GM12878 (cell line): ENCODE data around the gene ECT2L. TPM values are rescaled to one million over a fixed set of nuclear protein-coding genes. Genes with fewer than 3 reads are reported as not detected.

Experiments used
- ATAC-seq: fragments of 200-7000 bp; cut with Tn5 transposase; 3 replicates; pipeline ENCODE4 v1.9.1; 2020; ENCODE audit warnings: mild to moderate bottlenecking, moderate library complexity
- BruUV-seq: library from RNA; stranded (reverse); fragments of 400-500 nt; replicated peaks from 2 replicates; lab custom pipeline; 2021; lab: Mats Ljungman, UMichigan
- CTCF ChIA-PET: fragments of 300-600 bp; sonication (Branson Sonifier 250); formaldehyde crosslinking; extraction: SDS; loops from one replicate; lab custom pipeline; 2021; ENCODE audit warnings: inconsistent platforms; lab: Yijun Ruan, JAX
- POLR2A ChIA-PET: fragments of 350-600 bp; formaldehyde crosslinking; extraction: SDS; loops from one replicate; lab custom pipeline; 2021; ENCODE audit warnings: inconsistent platforms; lab: Charles Lee
- RAD21 ChIA-PET: fragments of 300-600 bp; sonication (Branson Sonifier 250); formaldehyde crosslinking; loops from one replicate; lab custom pipeline; 2023; ENCODE audit warnings: antibody characterized with exemption; ENCODE audit not compliant: unreplicated experiment; lab: Charles Lee
- SMC1A ChIA-PET: fragments of 300-600 bp; sonication (Branson Sonifier 250); formaldehyde crosslinking; loops from one replicate; lab custom pipeline; 2023; ENCODE audit not compliant: unreplicated experiment, uncharacterized antibody; lab: Charles Lee
- DNase-seq: peaks from one replicate; pipeline ENCODE4 v3.0.0-alpha.2; 2011; ENCODE audit warnings: low read depth, low spot score
- FAIRE-seq: peaks from 3 replicates; lab custom pipeline; 2011; peaks lifted over from hg19 to GRCh38; lab: Jason Lieb, UNC
- H2AFZ ChIP-seq: 2 replicates; pipeline ENCODE4 v1.6.0; 2011; ENCODE audit warnings: low read depth, low read length, control low read depth; ENCODE audit not compliant: control insufficient read depth
- H3K27ac ChIP-seq: 2 replicates; pipeline ENCODE4 v1.5.1; 2011; ENCODE audit warnings: control low read depth; ENCODE audit not compliant: control insufficient read depth, insufficient read depth
- H3K27me3 ChIP-seq, 2 experiments: replicated peaks in 1 of 2; 2 replicates each; pipeline versions ENCODE4 v1.6.0 to v1.6.1; 2011; ENCODE audit warnings: low read length in 1 of 2; ENCODE audit not compliant: control insufficient read depth in 2 of 2, insufficient read depth in 2 of 2
- H3K36me3 ChIP-seq, 2 experiments: 2 replicates each; pipeline ENCODE4 v1.5.1; 2011; ENCODE audit warnings: low read length in 1 of 2; ENCODE audit not compliant: control insufficient read depth in 2 of 2, insufficient read depth in 2 of 2
- H3K4me1 ChIP-seq: 2 replicates; pipeline ENCODE4 v1.6.1; 2011; ENCODE audit warnings: mild to moderate bottlenecking, low read length, moderate library complexity, mixed read lengths; ENCODE audit not compliant: control insufficient read depth, insufficient read depth
- H3K4me2 ChIP-seq: 2 replicates; pipeline ENCODE4 v1.6.0; 2011; ENCODE audit warnings: control low read depth; ENCODE audit not compliant: control insufficient read depth, insufficient read depth
- H3K4me3 ChIP-seq: fragments of 200-600 bp; sonication (generic); 2 replicates; pipeline ENCODE4 v1.5.1; 2016
- H3K79me2 ChIP-seq: 2 replicates; pipeline ENCODE4 v1.6.0; 2011; ENCODE audit warnings: low read length; ENCODE audit not compliant: control insufficient read depth, insufficient read depth
- H3K9ac ChIP-seq: 2 replicates; pipeline ENCODE4 v1.8.0; 2011; ENCODE audit warnings: low read length, control low read depth, mixed read lengths; ENCODE audit not compliant: control insufficient read depth, insufficient read depth
- H3K9me3 ChIP-seq: replicated peaks from 3 replicates; pipeline ENCODE4 v1.5.1; 2011; ENCODE audit warnings: mild to moderate bottlenecking, low read length; ENCODE audit not compliant: control insufficient read depth, insufficient read depth
- H4K20me1 ChIP-seq: 2 replicates; pipeline ENCODE4 v1.6.0; 2011; ENCODE audit not compliant: control insufficient read depth, insufficient read depth
- ASH2L ChIP-seq: fragments of 300-600, 200-600 bp; sonication (generic); IDR thresholded peaks from 2 replicates; pipeline ENCODE4 v1.6.1; 2017; ENCODE audit warnings: low read depth, mild to moderate bottlenecking, borderline replicate concordance
- MEF2A ChIP-seq: IDR thresholded peaks from 2 replicates; pipeline ENCODE4 v1.6.1; 2011; ENCODE audit warnings: low read depth, mild to moderate bottlenecking, low read length, moderate library complexity; ENCODE audit not compliant: insufficient read depth
- MTA3 ChIP-seq: IDR thresholded peaks from 2 replicates; pipeline ENCODE4 v1.6.1; 2012; ENCODE audit warnings: low read length, inconsistent platforms, borderline replicate concordance
- MYC ChIP-seq: IDR thresholded peaks from 2 replicates; pipeline ENCODE4 v1.6.1; 2011; ENCODE audit warnings: mild to moderate bottlenecking, low read length, moderate library complexity, inconsistent platforms; ENCODE audit not compliant: insufficient read depth, insufficient replicate concordance, insufficient read length, severe bottlenecking
- NFYA ChIP-seq: IDR thresholded peaks from 2 replicates; pipeline ENCODE4 v1.6.1; 2011; ENCODE audit warnings: low read depth, mild to moderate bottlenecking, low read length, improper control_type of control experiment, borderline replicate concordance
- SIN3A ChIP-seq: IDR thresholded peaks from 2 replicates; pipeline ENCODE4 v1.6.1; 2012; ENCODE audit warnings: low read depth, low read length, improper control_type of control experiment
- SMC3 ChIP-seq: IDR thresholded peaks from 2 replicates; pipeline ENCODE4 v1.6.1; 2011; ENCODE audit warnings: low read length, improper control_type of control experiment, borderline replicate concordance
- YY1 ChIP-seq: IDR thresholded peaks from 2 replicates; pipeline ENCODE4 v1.6.1; 2011; ENCODE audit warnings: low read depth, mild to moderate bottlenecking, low read length
- ZNF24 ChIP-seq: fragments of 450-650 bp; IDR thresholded peaks from 2 replicates; pipeline ENCODE4 v1.6.1; 2017; ENCODE audit warnings: antibody characterized with exemption, mild to moderate bottlenecking
- WGBS: methylation state at CpG from one replicate; pipeline ENCODE4 v1.1.6; 2016; ENCODE audit warnings: low lambda C conversion rate; ENCODE audit not compliant: insufficient replicate concordance, insufficient coverage; ENCODE audit errors: missing lambda C conversion rate; 5-methylcytosine and 5-hydroxymethylcytosine counted together
- in situ Hi-C: fragments of 300-500 bp; cut with MboI; formaldehyde crosslinking; loops from 9 replicates; pipeline ENCODE4 v1.14.3; 2018; ENCODE audit warnings: mixed read lengths
- intact Hi-C: fragments of 100-400 bp; cut with micrococcal nuclease; formaldehyde crosslinking; loops from one replicate; pipeline ENCODE4 v1.14.2; 2022; ENCODE audit not compliant: unreplicated experiment
- polyA plus RNA-seq, 11 experiments: library from polyadenylated mRNA; depleted of rRNA in 4 of 11; unstranded in 6 of 11; stranded (reverse) in 5 of 11; fragments of >200 nt; fragmentation: Nextera tagmentation in 4 of 11; fragmentation: Illumina TruSeq in 1 of 11; extraction: Ambion mirVana in 4 of 11; extraction: Trizol in 1 of 11; gene quantifications; 1 replicate in 1 of 11; 2 replicates in 10 of 11; pipeline versions ENCODE4 v1.2.1 to v1.2.3, GENCODE V29; 2011 to 2016; ENCODE audit warnings: inconsistent platforms in 2 of 11, missing spikeins in 2 of 11, low read depth in 1 of 11
- total RNA-seq, 4 experiments: library from RNA; depleted of rRNA in 3 of 4; stranded (reverse); fragments of >200 nt in 3 of 4; fragmentation: Illumina TruSeq in 1 of 4; extraction: Trizol in 1 of 4; gene quantifications; 2 replicates each; pipeline versions ENCODE4 v1.2.1 to v1.2.3, GENCODE V29; 2013 to 2021
- TF ChIP-seq, protein P1 (sequence below): fragments of 450-650 bp; IDR thresholded peaks from 2 replicates; pipeline ENCODE4 v1.6.1; 2017; ENCODE audit warnings: antibody characterized with exemption, mild to moderate bottlenecking, moderate library complexity
- TF ChIP-seq, protein P2 (sequence below): IDR thresholded peaks from 2 replicates; pipeline ENCODE4 v1.6.1; 2011; ENCODE audit warnings: borderline replicate concordance, low read depth, mild to moderate bottlenecking, moderate library complexity, mixed read lengths, low read length; ENCODE audit not compliant: insufficient read depth; ENCODE audit errors: extremely low read length
- TF ChIP-seq, protein P3 (sequence below): fragments of 450-650 bp; conservative IDR thresholded peaks from 2 replicates; pipeline ENCODE4 v1.6.1; 2017; ENCODE audit warnings: mild to moderate bottlenecking, moderate library complexity

The ECT2L gene
- total and polyA plus RNA-seq, 10 of the 15 experiments (the other 5 are each of a cell fraction or from before 2014, with no cell fraction given) = 0.05 to 0.09 TPM; not detected in 8

DNA sequence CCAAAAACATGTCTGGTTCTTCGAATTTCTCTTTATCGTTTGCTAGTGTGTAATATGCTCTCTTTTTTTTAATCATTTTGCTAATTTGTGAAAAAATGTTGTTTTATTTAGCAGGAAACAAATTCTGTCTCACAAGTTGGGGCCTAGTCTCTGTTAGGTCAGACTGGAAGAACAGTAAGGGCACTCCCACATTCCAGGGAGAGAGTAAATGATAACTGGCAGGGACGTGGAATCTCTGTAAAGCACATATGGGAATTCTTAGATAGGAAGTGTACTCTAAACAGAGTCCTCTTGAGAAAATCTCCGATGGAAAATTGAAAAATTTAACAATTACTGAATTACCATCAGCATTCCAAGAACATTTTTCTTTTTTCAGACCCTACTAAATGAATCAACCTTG, 38.8 kb upstream of the ECT2L start:
- WGBS = 64% methylated on average over 4 of the region's 4 CpGs
- H3K9me3 ChIP-seq = no peaks in the 10 kb centered on the region
- H3K36me3 ChIP-seq = no peaks in the 10 kb centered on the region
- RAD21 ChIA-PET = no interaction called here
- TF ChIP-seq ZNF24 (no peak), SIN3A (no peak), SMC3 (no peak), NFYA (no peak), MEF2A (no peak), ASH2L (no peak), MTA3 (no peak), MYC (no peak), YY1 (no peak)
- TF ChIP-seq, protein P1, sequence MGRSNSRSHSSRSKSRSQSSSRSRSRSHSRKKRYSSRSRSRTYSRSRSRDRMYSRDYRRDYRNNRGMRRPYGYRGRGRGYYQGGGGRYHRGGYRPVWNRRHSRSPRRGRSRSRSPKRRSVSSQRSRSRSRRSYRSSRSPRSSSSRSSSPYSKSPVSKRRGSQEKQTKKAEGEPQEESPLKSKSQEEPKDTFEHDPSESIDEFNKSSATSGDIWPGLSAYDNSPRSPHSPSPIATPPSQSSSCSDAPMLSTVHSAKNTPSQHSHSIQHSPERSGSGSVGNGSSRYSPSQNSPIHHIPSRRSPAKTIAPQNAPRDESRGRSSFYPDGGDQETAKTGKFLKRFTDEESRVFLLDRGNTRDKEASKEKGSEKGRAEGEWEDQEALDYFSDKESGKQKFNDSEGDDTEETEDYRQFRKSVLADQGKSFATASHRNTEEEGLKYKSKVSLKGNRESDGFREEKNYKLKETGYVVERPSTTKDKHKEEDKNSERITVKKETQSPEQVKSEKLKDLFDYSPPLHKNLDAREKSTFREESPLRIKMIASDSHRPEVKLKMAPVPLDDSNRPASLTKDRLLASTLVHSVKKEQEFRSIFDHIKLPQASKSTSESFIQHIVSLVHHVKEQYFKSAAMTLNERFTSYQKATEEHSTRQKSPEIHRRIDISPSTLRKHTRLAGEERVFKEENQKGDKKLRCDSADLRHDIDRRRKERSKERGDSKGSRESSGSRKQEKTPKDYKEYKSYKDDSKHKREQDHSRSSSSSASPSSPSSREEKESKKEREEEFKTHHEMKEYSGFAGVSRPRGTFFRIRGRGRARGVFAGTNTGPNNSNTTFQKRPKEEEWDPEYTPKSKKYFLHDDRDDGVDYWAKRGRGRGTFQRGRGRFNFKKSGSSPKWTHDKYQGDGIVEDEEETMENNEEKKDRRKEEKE = no peak
- TF ChIP-seq, protein P2, sequence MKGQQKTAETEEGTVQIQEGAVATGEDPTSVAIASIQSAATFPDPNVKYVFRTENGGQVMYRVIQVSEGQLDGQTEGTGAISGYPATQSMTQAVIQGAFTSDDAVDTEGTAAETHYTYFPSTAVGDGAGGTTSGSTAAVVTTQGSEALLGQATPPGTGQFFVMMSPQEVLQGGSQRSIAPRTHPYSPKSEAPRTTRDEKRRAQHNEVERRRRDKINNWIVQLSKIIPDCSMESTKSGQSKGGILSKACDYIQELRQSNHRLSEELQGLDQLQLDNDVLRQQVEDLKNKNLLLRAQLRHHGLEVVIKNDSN = no peak
- TF ChIP-seq, protein P3, sequence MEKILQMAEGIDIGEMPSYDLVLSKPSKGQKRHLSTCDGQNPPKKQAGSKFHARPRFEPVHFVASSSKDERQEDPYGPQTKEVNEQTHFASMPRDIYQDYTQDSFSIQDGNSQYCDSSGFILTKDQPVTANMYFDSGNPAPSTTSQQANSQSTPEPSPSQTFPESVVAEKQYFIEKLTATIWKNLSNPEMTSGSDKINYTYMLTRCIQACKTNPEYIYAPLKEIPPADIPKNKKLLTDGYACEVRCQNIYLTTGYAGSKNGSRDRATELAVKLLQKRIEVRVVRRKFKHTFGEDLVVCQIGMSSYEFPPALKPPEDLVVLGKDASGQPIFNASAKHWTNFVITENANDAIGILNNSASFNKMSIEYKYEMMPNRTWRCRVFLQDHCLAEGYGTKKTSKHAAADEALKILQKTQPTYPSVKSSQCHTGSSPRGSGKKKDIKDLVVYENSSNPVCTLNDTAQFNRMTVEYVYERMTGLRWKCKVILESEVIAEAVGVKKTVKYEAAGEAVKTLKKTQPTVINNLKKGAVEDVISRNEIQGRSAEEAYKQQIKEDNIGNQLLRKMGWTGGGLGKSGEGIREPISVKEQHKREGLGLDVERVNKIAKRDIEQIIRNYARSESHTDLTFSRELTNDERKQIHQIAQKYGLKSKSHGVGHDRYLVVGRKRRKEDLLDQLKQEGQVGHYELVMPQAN = no peak
- in situ Hi-C loops (loop anchor here (5.0 kb wide), 1 partner anchor 640 kb away; no protein-coding TSS in a partner anchor), intact Hi-C loops (no loop called here)
- POLR2A ChIA-PET = no interaction called here
- FAIRE-seq (no peak), DNase-seq (no peak), ATAC-seq (no peak)
- H3K4me1 ChIP-seq = no peaks in the 10 kb centered on the region
- H3K4me2 ChIP-seq = no peak overlapping the region
- H3K4me3 ChIP-seq = no peak overlapping the region
- SMC1A ChIA-PET = interaction anchor here (1.3 to 1.7 kb wide), 2 partner anchors 53 to 169 kb away, joined by 3 to 7 read pairs; no protein-coding TSS in a partner anchor
- no peak overlapping the region for H3K27ac ChIP-seq
- no peak overlapping the region for H2AFZ ChIP-seq
- no peaks in the 10 kb centered on the region for H3K79me2 ChIP-seq
- H4K20me1 ChIP-seq = no peaks in the 10 kb centered on the region
- H3K9ac ChIP-seq = no peak overlapping the region
- BruUV-seq = no TSS peak
- CTCF ChIA-PET = interaction anchor here (0.6 to 1.8 kb wide), 3 partner anchors 10 to 169 kb away, joined by 3 to 11 read pairs (median 8); no protein-coding TSS in a partner anchor
- H3K27me3 ChIP-seq = no peaks in the 10 kb centered on the region
